ENCODE measurements around the gene LRIG2. TPM values are rescaled to one million over a fixed set of nuclear protein-coding genes. Genes with fewer than 3 reads are reported as not detected.
A peak's percentile ranks its signal among the peaks of the same experiment; 100 is the strongest.
"Not testable (repeated sequence)": the region's sequence is repeated elsewhere in the genome, so short reads cannot be mapped to it uniquely, and the experiment has no call there.

Gene LRIG2
- total RNA-seq, 1 donor from 2014 or later, result 6.3 TPM

GRCh38 chr1:113072141-113072756, 749 bp upstream of the LRIG2 start:
- TF ChIP-seq CTCF (IDR thresholded peaks at IDR 0.05; ENCODE audit: borderline replicate concordance), result no peak
- H3K36me3 ChIP-seq, result peaks cover 8% of the 10 kb centered on the region
- peak overlapping the region; percentile 93 for H3K27ac ChIP-seq (replicated peaks)
- H3K4me1 ChIP-seq, result peaks cover 53% of the 10 kb centered on the region
- no peaks in the 10 kb centered on the region for H3K9me3 ChIP-seq (replicated peaks)
- DNase-seq, result no peak
- peak overlapping the region; percentile 77 for H3K4me3 ChIP-seq
- no peaks in the 10 kb centered on the region for H3K27me3 ChIP-seq (ENCODE audit: low read depth)
- intact Hi-C loops (cut with micrococcal nuclease), result no loop called here

- H3K9me3 ChIP-seq (replicated peaks), result no peaks in the 10 kb centered on the region
- H3K4me3 ChIP-seq, result peak overlapping the region; percentile 77
- no peaks in the 10 kb centered on the region for H3K27me3 ChIP-seq (ENCODE audit: low read depth)
- peaks cover 55% of the 10 kb centered on the region for H3K4me1 ChIP-seq
- no peak for TF ChIP-seq CTCF (IDR thresholded peaks at IDR 0.05; ENCODE audit: borderline replicate concordance)
- peaks cover 21% of the 10 kb centered on the region for H3K36me3 ChIP-seq
- peak; percentile 45 for DNase-seq
- H3K27ac ChIP-seq (replicated peaks), result peak overlapping the region; percentile 93
- intact Hi-C loops (cut with micrococcal nuclease), result no loop called here
Observed at GRCh38 chr1:113073479-113073950, 517 bp downstream of the LRIG2 start.

GRCh38 chr1:113074237-113074636, 1.2 kb downstream of the LRIG2 start:
- TF ChIP-seq CTCF (IDR thresholded peaks at IDR 0.05; ENCODE audit: borderline replicate concordance), result no peak
- peak overlapping the region; percentile 93 for H3K27ac ChIP-seq (replicated peaks)
- peaks cover 28% of the 10 kb centered on the region for H3K36me3 ChIP-seq
- no peaks in the 10 kb centered on the region for H3K27me3 ChIP-seq (ENCODE audit: low read depth)
- DNase-seq, result no peak
- peak overlapping the region; percentile 77 for H3K4me3 ChIP-seq
- H3K9me3 ChIP-seq (replicated peaks), result no peaks in the 10 kb centered on the region
- intact Hi-C loops (cut with micrococcal nuclease), result no loop called here
- peaks cover 55% of the 10 kb centered on the region for H3K4me1 ChIP-seq

- DNase-seq; intact Hi-C loops (cut with micrococcal nuclease); H3K27me3 ChIP-seq (ENCODE audit: low read depth); H3K4me3 ChIP-seq; H3K27ac ChIP-seq (replicated peaks); H3K9me3 ChIP-seq (replicated peaks): not testable (repeated sequence)
- H3K4me1 ChIP-seq, result peaks cover 45% of the 10 kb centered on the region
- H3K36me3 ChIP-seq, result peaks cover 38% of the 10 kb centered on the region
Observed at GRCh38 chr1:113077978-113078377, 5.0 kb downstream of the LRIG2 start.

GRCh38 chr1:113086541-113086940, 13.5 kb downstream of the LRIG2 start:
- no peaks in the 10 kb centered on the region for H3K27me3 ChIP-seq (ENCODE audit: low read depth)
- no peak overlapping the region for H3K4me3 ChIP-seq
- no peak for TF ChIP-seq CTCF (IDR thresholded peaks at IDR 0.05; ENCODE audit: borderline replicate concordance)
- H3K36me3 ChIP-seq, result peaks cover 3% of the 10 kb centered on the region
- DNase-seq, result no peak
- H3K9me3 ChIP-seq (replicated peaks), result no peaks in the 10 kb centered on the region
- intact Hi-C loops (cut with micrococcal nuclease), result no loop called here
- peaks cover 48% of the 10 kb centered on the region for H3K4me1 ChIP-seq
- H3K27ac ChIP-seq (replicated peaks), result peak overlapping the region; percentile 80

- no peaks in the 10 kb centered on the region for H3K27me3 ChIP-seq (ENCODE audit: low read depth)
- no peak overlapping the region for H3K4me3 ChIP-seq
- intact Hi-C loops (cut with micrococcal nuclease), result no loop called here
- no peak for DNase-seq
- H3K9me3 ChIP-seq (replicated peaks), result no peaks in the 10 kb centered on the region
- TF ChIP-seq CTCF (IDR thresholded peaks at IDR 0.05; ENCODE audit: borderline replicate concordance), result no peak
- peaks cover 55% of the 10 kb centered on the region for H3K4me1 ChIP-seq
- peaks cover 16% of the 10 kb centered on the region for H3K36me3 ChIP-seq
- H3K27ac ChIP-seq (replicated peaks), result peak overlapping the region; percentile 80
Observed at GRCh38 chr1:113088972-113089371, 16.0 kb downstream of the LRIG2 start.

Measured in left ventricle myocardium inferior (tissue), 1 donor.